HFFc6 (cell line): Measurements from ENCODE around the gene PKP3. TPM values are rescaled to one million over a fixed set of nuclear protein-coding genes. Genes with fewer than 3 reads are reported as not detected.

Source experiments
- DNase-seq: peaks from one replicate; pipeline ENCODE4 v3.0.0-alpha.2; 2018
- H3K27ac Mint-ChIP-seq: 2 replicates; pipeline ENCODE4 v1.8.0; 2020; ENCODE audit warnings: mild to moderate bottlenecking, mixed read lengths
- H3K27me3 Mint-ChIP-seq: 2 replicates; pipeline ENCODE4 v1.8.0; 2021; ENCODE audit warnings: mild to moderate bottlenecking, moderate library complexity, mixed read lengths; ENCODE audit not compliant: insufficient read depth
- H3K36me3 Mint-ChIP-seq: 2 replicates; pipeline ENCODE4 v1.8.0; 2021; ENCODE audit warnings: low read depth, mixed read lengths
- H3K4me1 Mint-ChIP-seq: 2 replicates; pipeline ENCODE4 v1.8.0; 2020; ENCODE audit warnings: low read depth, mixed read lengths
- H3K4me3 Mint-ChIP-seq: 2 replicates; pipeline ENCODE4 v1.8.0; 2020; ENCODE audit warnings: mild to moderate bottlenecking, moderate library complexity, mixed read lengths
- H3K9me3 Mint-ChIP-seq: 2 replicates; pipeline ENCODE4 v1.8.0; 2020; ENCODE audit warnings: mild to moderate bottlenecking, mixed read lengths
- CTCF ChIP-seq: fragments of 200-600 bp; sonication (generic); IDR thresholded peaks from 2 replicates; pipeline ENCODE4 v1.5.0; 2021; ENCODE audit warnings: antibody characterized with exemption, mild to moderate bottlenecking
- total RNA-seq, 6 experiments: library from RNA; stranded (reverse); fragmentation: NEBNext Ultra II Directional; extraction: Animal tissue kit (Norgen Biotek cat#: 25700); gene quantifications; 2 replicates in 1 of 6; 3 replicates in 5 of 6; pipeline ENCODE4 v1.2.3, GENCODE V29; 2021

PKP3 gene
- total RNA-seq, 6 experiments from 2014 or later = 2.5 to 3.3 (median 2.9) TPM

GRCh38 chr11:356610-357009 lies 37.4 kb upstream of the PKP3 start:
- peaks cover 6% of the 10 kb centered on the region; the same call in 1 of the 2 replicates for H3K9me3 Mint-ChIP-seq
- H3K27ac Mint-ChIP-seq = no peak overlapping the region
- peaks cover 5% of the 10 kb centered on the region; the same call in 1 of the 2 replicates for H3K27me3 Mint-ChIP-seq
- no peak for DNase-seq
- TF ChIP-seq CTCF = no peak
- no peak overlapping the region for H3K4me3 Mint-ChIP-seq
- H3K4me1 Mint-ChIP-seq = peaks cover 29% of the 10 kb centered on the region
- H3K36me3 Mint-ChIP-seq = no peaks in the 10 kb centered on the region

GRCh38 chr11:357582-357981 lies 36.4 kb upstream of the PKP3 start:
- peaks cover 3% of the 10 kb centered on the region; the same call in 1 of the 2 replicates for H3K27me3 Mint-ChIP-seq
- H3K4me3 Mint-ChIP-seq = no peak overlapping the region

GRCh38 chr11:358129-358800 lies 35.7 kb upstream of the PKP3 start:
- Mint-ChIP-seq H3K4me1 (peaks cover 22% of the 10 kb centered on the region), H3K27ac (no peak overlapping the region), H3K27me3 (peaks cover 3% of the 10 kb centered on the region; the same call in 1 of the 2 replicates)

More at GRCh38 chr11:357582-357981, 36.4 kb upstream of the PKP3 start:
- no peak for DNase-seq
- no peak overlapping the region for H3K27ac Mint-ChIP-seq
- H3K4me1 Mint-ChIP-seq = peaks cover 29% of the 10 kb centered on the region
- no peak for TF ChIP-seq CTCF
- H3K9me3 Mint-ChIP-seq = peaks cover 7% of the 10 kb centered on the region; the same call in 1 of the 2 replicates
- H3K36me3 Mint-ChIP-seq = no peaks in the 10 kb centered on the region

GRCh38 chr11:359181-359714 lies 34.8 kb upstream of the PKP3 start:
- peaks cover 5% of the 10 kb centered on the region; the same call in 1 of the 2 replicates for H3K27me3 Mint-ChIP-seq
- H3K27ac Mint-ChIP-seq = no peak overlapping the region
- H3K4me1 Mint-ChIP-seq = peaks cover 12% of the 10 kb centered on the region
- no peak for TF ChIP-seq CTCF
- no peak for DNase-seq
- no peaks in the 10 kb centered on the region for H3K36me3 Mint-ChIP-seq
- no peak overlapping the region for H3K4me3 Mint-ChIP-seq
- peaks cover 7% of the 10 kb centered on the region; the same call in 1 of the 2 replicates for H3K9me3 Mint-ChIP-seq

More at GRCh38 chr11:358129-358800, 35.7 kb upstream of the PKP3 start:
- Mint-ChIP-seq H3K36me3 (no peaks in the 10 kb centered on the region), H3K9me3 (peaks cover 7% of the 10 kb centered on the region; the same call in 1 of the 2 replicates), H3K4me3 (no peak overlapping the region)
- no peak for TF ChIP-seq CTCF
- DNase-seq = no peak

- no peak for TF ChIP-seq CTCF
- Mint-ChIP-seq H3K4me1 (no peaks in the 10 kb centered on the region; the same call in 1 of the 2 replicates), H3K27me3 (peaks cover 6% of the 10 kb centered on the region), H3K27ac (no peak overlapping the region), H3K9me3 (peaks cover 7% of the 10 kb centered on the region; the same call in 1 of the 2 replicates), H3K36me3 (no peaks in the 10 kb centered on the region), H3K4me3 (no peak overlapping the region)
- no peak for DNase-seq
Measured at GRCh38 chr11:360326-361280, 33.4 kb upstream of the PKP3 start.
